Measurements from ENCODE around the gene MRNIP. TPM values are rescaled to one million over a fixed set of nuclear protein-coding genes. Genes with fewer than 3 reads are reported as not detected.

Gene MRNIP
- total RNA-seq, 1 experiment from 2014 or later: 36.2 TPM

GRCh38 chr5:179900711-179901110, 42.1 kb upstream of the MRNIP start:
- no peak overlapping the region for H3K27ac ChIP-seq (ENCODE audit: low read depth, low read length)
- H2AFZ ChIP-seq (ENCODE audit: low read depth, low read length, poor library complexity, severe bottlenecking): no peak overlapping the region
- peaks cover 39% of the 10 kb centered on the region for H3K79me2 ChIP-seq (ENCODE audit: insufficient read depth, low read length)
- H3K36me3 ChIP-seq (ENCODE audit: control insufficient read depth in 1 of 2, insufficient read depth in 2 of 2, low read length in 2 of 2): peaks cover 24 to 47% of the 10 kb centered on the region in 2 experiments
- no peak overlapping the region for H3K4me3 ChIP-seq (replicated peaks in 1 of 2; ENCODE audit: low read depth in 1 of 2, low read length in 2 of 2)
- H3K4me1 ChIP-seq (ENCODE audit: control insufficient read depth in 1 of 2, insufficient read depth in 2 of 2, low read length in 2 of 2): no peaks in the 10 kb centered on the region
- intact Hi-C loops (cut with micrococcal nuclease): loop anchor here (10.0 kb wide), 1 partner anchor 184 kb away; no protein-coding TSS in a partner anchor
- RAD21 ChIA-PET (ENCODE audit: low non-redundant PET in 1 of 2, low total read pairs in 2 of 2, uncharacterized antibody in 2 of 2, unreplicated experiment in 2 of 2): no interaction called here
- no peak overlapping the region for H3K9ac ChIP-seq (ENCODE audit: low read length)
- H3K27me3 ChIP-seq (ENCODE audit: insufficient read depth, low read length): no peaks in the 10 kb centered on the region
- H3K4me2 ChIP-seq (ENCODE audit: low read length): no peak overlapping the region
- no peaks in the 10 kb centered on the region for H3K9me2 ChIP-seq (ENCODE audit: insufficient read depth)
- no peak for DNase-seq (ENCODE audit: low read depth, low spot score)
- no peaks in the 10 kb centered on the region for H3K9me3 ChIP-seq (ENCODE audit: control insufficient read depth in 1 of 2, insufficient read depth in 1 of 2, low read depth in 1 of 2, low read length in 2 of 2)
- CTCF ChIA-PET: no interaction called here
- BruUV-seq (replicated peaks): no TSS peak
- TF ChIP-seq TCF7L2 (IDR thresholded peaks at IDR 0.05; ENCODE audit: borderline replicate concordance, extremely low read depth, insufficient read depth, insufficient read length) (no peak), SRF (IDR thresholded peaks at IDR 0.05; ENCODE audit: low read depth) (no peak), FOSL1 (IDR thresholded peaks at IDR 0.05; ENCODE audit: low read depth) (no peak), POLR2A (IDR thresholded peaks at IDR 0.05; ENCODE audit: borderline replicate concordance, extremely low read depth, insufficient read depth, insufficient read length) (no peak), SIN3A (IDR thresholded peaks at IDR 0.05; ENCODE audit: low read depth) (no peak), JUND (IDR thresholded peaks at IDR 0.05) (no peak), CBX3 (IDR thresholded peaks at IDR 0.05; ENCODE audit: low read depth) (no peak)
- TF ChIP-seq, protein P1, sequence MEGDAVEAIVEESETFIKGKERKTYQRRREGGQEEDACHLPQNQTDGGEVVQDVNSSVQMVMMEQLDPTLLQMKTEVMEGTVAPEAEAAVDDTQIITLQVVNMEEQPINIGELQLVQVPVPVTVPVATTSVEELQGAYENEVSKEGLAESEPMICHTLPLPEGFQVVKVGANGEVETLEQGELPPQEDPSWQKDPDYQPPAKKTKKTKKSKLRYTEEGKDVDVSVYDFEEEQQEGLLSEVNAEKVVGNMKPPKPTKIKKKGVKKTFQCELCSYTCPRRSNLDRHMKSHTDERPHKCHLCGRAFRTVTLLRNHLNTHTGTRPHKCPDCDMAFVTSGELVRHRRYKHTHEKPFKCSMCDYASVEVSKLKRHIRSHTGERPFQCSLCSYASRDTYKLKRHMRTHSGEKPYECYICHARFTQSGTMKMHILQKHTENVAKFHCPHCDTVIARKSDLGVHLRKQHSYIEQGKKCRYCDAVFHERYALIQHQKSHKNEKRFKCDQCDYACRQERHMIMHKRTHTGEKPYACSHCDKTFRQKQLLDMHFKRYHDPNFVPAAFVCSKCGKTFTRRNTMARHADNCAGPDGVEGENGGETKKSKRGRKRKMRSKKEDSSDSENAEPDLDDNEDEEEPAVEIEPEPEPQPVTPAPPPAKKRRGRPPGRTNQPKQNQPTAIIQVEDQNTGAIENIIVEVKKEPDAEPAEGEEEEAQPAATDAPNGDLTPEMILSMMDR (IDR thresholded peaks at IDR 0.05 in 2 of 3, conservative IDR thresholded peaks at IDR 0.05 in 1 of 3; ENCODE audit: borderline replicate concordance in 1 of 3, insufficient read depth in 1 of 3, low read depth in 2 of 3, low read length in 2 of 3): no peak
- TF ChIP-seq, protein P2, sequence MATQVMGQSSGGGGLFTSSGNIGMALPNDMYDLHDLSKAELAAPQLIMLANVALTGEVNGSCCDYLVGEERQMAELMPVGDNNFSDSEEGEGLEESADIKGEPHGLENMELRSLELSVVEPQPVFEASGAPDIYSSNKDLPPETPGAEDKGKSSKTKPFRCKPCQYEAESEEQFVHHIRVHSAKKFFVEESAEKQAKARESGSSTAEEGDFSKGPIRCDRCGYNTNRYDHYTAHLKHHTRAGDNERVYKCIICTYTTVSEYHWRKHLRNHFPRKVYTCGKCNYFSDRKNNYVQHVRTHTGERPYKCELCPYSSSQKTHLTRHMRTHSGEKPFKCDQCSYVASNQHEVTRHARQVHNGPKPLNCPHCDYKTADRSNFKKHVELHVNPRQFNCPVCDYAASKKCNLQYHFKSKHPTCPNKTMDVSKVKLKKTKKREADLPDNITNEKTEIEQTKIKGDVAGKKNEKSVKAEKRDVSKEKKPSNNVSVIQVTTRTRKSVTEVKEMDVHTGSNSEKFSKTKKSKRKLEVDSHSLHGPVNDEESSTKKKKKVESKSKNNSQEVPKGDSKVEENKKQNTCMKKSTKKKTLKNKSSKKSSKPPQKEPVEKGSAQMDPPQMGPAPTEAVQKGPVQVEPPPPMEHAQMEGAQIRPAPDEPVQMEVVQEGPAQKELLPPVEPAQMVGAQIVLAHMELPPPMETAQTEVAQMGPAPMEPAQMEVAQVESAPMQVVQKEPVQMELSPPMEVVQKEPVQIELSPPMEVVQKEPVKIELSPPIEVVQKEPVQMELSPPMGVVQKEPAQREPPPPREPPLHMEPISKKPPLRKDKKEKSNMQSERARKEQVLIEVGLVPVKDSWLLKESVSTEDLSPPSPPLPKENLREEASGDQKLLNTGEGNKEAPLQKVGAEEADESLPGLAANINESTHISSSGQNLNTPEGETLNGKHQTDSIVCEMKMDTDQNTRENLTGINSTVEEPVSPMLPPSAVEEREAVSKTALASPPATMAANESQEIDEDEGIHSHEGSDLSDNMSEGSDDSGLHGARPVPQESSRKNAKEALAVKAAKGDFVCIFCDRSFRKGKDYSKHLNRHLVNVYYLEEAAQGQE (IDR thresholded peaks at IDR 0.05; ENCODE audit: low read depth): no peak
- no peak for ATAC-seq
- POLR2A ChIA-PET: no interaction called here
- H4K20me1 ChIP-seq (ENCODE audit: insufficient read depth): peaks cover 10% of the 10 kb centered on the region; the same call in 1 of the 2 replicates
